Neural progenitor cell (in vitro differentiated cells): ENCODE results near the gene SSH3. TPM values are rescaled to one million over a fixed set of nuclear protein-coding genes. Genes with fewer than 3 reads are reported as not detected.

Experiments
- DNase-seq: peaks from one replicate; pipeline ENCODE4 v3.0.0-alpha.2; 2016; ENCODE audit warnings: low spot score
- H2AFZ ChIP-seq: fragments of 200-600 bp; sonication (generic); replicated peaks from 2 replicates; pipeline ENCODE4 v1.6.1; 2016; ENCODE audit warnings: antibody characterized with exemption
- H3F3A ChIP-seq: fragments of 200-600 bp; sonication (generic); 2 replicates; pipeline ENCODE4 v1.6.1; 2016; ENCODE audit warnings: antibody characterized with exemption, low read depth
- H3K27ac ChIP-seq: fragments of 200-600 bp; sonication (generic); 2 replicates; pipeline ENCODE4 v1.5.1; 2016; ENCODE audit warnings: mild to moderate bottlenecking
- H3K27me3 ChIP-seq: fragments of 200-600 bp; sonication (generic); 2 replicates; pipeline ENCODE4 v1.6.1; 2016; ENCODE audit warnings: mild to moderate bottlenecking, moderate library complexity
- H3K36me3 ChIP-seq: fragments of 200-600 bp; sonication (generic); 2 replicates; pipeline ENCODE4 v1.5.1; 2016
- H3K4me1 ChIP-seq: fragments of 200-600 bp; sonication (generic); 2 replicates; pipeline ENCODE4 v1.6.1; 2016; ENCODE audit warnings: mixed run types
- H3K4me2 ChIP-seq: fragments of 200-600 bp; sonication (generic); 2 replicates; pipeline ENCODE4 v1.6.1; 2016
- H3K4me3 ChIP-seq: fragments of 200-600 bp; sonication (generic); 2 replicates; pipeline ENCODE4 v1.5.1; 2016
- H3K79me2 ChIP-seq: fragments of 200-600 bp; sonication (generic); 2 replicates; pipeline ENCODE4 v1.6.1; 2016; ENCODE audit warnings: low read depth
- H3K9ac ChIP-seq: fragments of 200-600 bp; sonication (generic); 2 replicates; pipeline ENCODE4 v1.6.1; 2016
- H3K9me3 ChIP-seq: fragments of 200-600 bp; sonication (generic); 2 replicates; pipeline ENCODE4 v1.5.1; 2016; ENCODE audit warnings: low read depth
- H4K20me1 ChIP-seq: fragments of 200-600 bp; sonication (generic); 2 replicates; pipeline ENCODE4 v1.6.1; 2016; ENCODE audit warnings: low read depth
- H3K27ac Mint-ChIP-seq: 3 replicates; pipeline ENCODE4 v1.8.0; 2021; ENCODE audit warnings: mixed read lengths
- H3K27me3 Mint-ChIP-seq: 2 replicates; pipeline ENCODE4 v1.8.0; 2022; ENCODE audit warnings: low read depth, mild to moderate bottlenecking, inconsistent platforms, moderate library complexity, mixed read lengths; ENCODE audit not compliant: insufficient read depth
- H3K36me3 Mint-ChIP-seq: 3 replicates; pipeline ENCODE4 v1.8.0; 2021; ENCODE audit warnings: mixed read lengths
- H3K4me1 Mint-ChIP-seq: 3 replicates; pipeline ENCODE4 v1.8.0; 2021; ENCODE audit warnings: mixed read lengths
- H3K4me3 Mint-ChIP-seq: 3 replicates; pipeline ENCODE4 v1.8.0; 2021; ENCODE audit warnings: mild to moderate bottlenecking, moderate library complexity, mixed read lengths
- H3K9me3 Mint-ChIP-seq: 3 replicates; pipeline ENCODE4 v1.8.0; 2020; ENCODE audit warnings: mixed read lengths
- EZH2 ChIP-seq: fragments of 200-600 bp; sonication (generic); IDR thresholded peaks from 2 replicates; pipeline ENCODE4 v1.6.1; 2017; ENCODE audit warnings: antibody characterized with exemption, mild to moderate bottlenecking, moderate library complexity
- EZH2phosphoT487 ChIP-seq: fragments of 200-600 bp; sonication (generic); IDR thresholded peaks from 2 replicates; pipeline ENCODE4 v1.6.1; 2017; ENCODE audit warnings: antibody characterized with exemption
- total RNA-seq: library from RNA; depleted of rRNA; stranded (reverse); fragments of >200 nt; gene quantifications from 2 replicates; pipeline ENCODE4 v1.2.3, GENCODE V29; 2015; ENCODE audit warnings: low replicate concordance
- TF ChIP-seq, protein P1 (sequence below): fragments of 200-600 bp; sonication (generic); IDR thresholded peaks from 2 replicates; pipeline ENCODE4 v1.5.1; 2017; ENCODE audit warnings: antibody characterized with exemption, mild to moderate bottlenecking

Gene SSH3
- total RNA-seq, 1 donor from 2014 or later, result 1.4 TPM

DNA sequence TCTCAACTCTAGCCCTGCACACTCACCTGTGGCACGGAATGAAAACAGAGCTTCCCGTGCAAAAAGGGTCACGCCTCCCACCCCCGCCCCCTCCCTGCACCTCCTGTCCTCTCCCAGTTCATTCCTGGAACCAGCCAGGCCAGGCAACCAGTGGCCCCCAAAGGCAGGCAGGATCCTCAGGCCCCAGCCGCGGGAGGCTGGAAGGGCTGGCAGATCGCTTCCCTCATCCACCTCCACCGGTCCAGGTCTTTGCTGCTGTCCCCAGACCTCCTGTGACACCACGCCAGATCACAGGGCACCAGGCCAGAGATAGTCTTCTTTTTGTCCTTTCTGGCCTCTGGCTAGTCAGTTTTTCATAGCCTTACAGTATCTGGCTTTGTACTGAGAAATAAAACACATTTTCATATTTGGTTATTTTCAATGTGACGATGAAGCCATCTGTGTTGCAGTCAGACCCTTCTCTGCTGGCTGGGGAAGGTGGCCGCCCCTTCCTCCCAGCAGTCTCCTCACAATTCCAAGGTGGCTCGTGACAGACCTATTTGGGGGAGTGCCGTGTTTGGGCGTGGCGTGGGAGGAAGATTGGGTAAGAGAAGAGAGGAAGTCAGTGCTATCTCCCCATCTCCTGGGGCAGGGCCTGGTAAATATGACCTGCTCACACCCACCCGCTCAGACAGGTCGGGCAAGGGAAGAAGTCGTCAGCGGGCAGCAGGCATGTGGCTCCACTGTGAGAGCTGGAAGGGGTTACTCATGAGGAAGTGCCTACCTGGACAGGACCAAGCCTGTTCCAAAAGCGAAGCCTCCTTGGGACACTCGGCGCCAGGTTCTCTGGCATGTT is 9.1 kb downstream of the SSH3 start:
- no peak overlapping the region for H3K27ac ChIP-seq
- TF ChIP-seq EZH2, result no peak
- TF ChIP-seq, protein P1, sequence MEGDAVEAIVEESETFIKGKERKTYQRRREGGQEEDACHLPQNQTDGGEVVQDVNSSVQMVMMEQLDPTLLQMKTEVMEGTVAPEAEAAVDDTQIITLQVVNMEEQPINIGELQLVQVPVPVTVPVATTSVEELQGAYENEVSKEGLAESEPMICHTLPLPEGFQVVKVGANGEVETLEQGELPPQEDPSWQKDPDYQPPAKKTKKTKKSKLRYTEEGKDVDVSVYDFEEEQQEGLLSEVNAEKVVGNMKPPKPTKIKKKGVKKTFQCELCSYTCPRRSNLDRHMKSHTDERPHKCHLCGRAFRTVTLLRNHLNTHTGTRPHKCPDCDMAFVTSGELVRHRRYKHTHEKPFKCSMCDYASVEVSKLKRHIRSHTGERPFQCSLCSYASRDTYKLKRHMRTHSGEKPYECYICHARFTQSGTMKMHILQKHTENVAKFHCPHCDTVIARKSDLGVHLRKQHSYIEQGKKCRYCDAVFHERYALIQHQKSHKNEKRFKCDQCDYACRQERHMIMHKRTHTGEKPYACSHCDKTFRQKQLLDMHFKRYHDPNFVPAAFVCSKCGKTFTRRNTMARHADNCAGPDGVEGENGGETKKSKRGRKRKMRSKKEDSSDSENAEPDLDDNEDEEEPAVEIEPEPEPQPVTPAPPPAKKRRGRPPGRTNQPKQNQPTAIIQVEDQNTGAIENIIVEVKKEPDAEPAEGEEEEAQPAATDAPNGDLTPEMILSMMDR, result no peak
- TF ChIP-seq EZH2phosphoT487, result no peak
- H3F3A ChIP-seq, result peaks cover 6% of the 10 kb centered on the region
- no peak overlapping the region for H3K4me2 ChIP-seq
- no peaks in the 10 kb centered on the region for H3K36me3 ChIP-seq
- no peaks in the 10 kb centered on the region for H3K79me2 ChIP-seq
- peaks cover 7% of the 10 kb centered on the region for H3K4me1 Mint-ChIP-seq
- no peaks in the 10 kb centered on the region for H3K9me3 ChIP-seq
- H3K4me1 ChIP-seq, result no peaks in the 10 kb centered on the region
- no peak overlapping the region for H3K4me3 Mint-ChIP-seq
- H4K20me1 ChIP-seq, result no peaks in the 10 kb centered on the region
- no peak overlapping the region for H3K9ac ChIP-seq
- H3K9me3 Mint-ChIP-seq, result no peaks in the 10 kb centered on the region
- no peak overlapping the region for H3K4me3 ChIP-seq
- peaks cover 10% of the 10 kb centered on the region for H3K27me3 Mint-ChIP-seq
- no peak overlapping the region for H2AFZ ChIP-seq
- no peaks in the 10 kb centered on the region for H3K27me3 ChIP-seq
- DNase-seq, result no peak
- H3K36me3 Mint-ChIP-seq, result no peaks in the 10 kb centered on the region
- H3K27ac Mint-ChIP-seq, result no peak overlapping the region

DNA sequence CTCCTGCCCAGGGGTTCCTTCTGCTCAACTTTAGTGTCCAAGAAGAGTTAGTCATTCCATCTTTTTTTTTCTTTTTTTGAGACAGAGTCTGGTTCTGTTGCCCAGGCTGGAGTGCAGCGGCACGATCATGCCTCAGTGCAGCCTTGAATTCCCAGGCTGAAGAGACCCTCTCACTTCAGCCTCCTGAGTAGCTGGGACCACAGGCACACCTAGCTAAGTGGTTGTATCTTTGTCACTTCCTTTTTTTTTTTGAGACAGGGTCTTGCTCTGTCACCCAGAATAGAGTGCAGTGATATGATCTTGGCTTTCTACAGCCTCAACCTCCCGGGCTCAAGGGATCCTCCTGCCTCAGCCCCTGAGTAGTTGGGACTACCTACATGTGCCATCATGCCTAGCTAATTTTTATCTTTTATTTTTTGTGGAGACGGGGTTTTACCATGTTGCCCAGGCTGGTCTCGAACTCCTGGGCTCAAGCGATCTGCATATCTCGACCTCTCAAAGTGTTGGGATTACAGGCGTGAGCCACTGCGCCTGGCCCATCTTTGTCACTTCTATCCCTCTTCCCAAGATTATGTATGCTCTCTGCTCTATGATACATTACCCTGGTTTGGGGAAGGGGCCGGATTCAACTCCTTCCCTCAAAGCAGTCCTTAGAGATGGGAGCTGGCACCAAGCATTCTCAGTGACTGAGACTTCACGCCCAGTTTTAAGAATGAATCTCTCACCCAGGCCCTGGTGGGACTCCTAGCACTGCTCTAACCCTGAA is 10.0 kb downstream of the SSH3 start:
- DNase-seq, result no peak
- Mint-ChIP-seq H3K36me3 (no peaks in the 10 kb centered on the region), H3K4me1 (peaks cover 11% of the 10 kb centered on the region), H3K9me3 (no peaks in the 10 kb centered on the region), H3K4me3 (no peak overlapping the region), H3K27ac (no peak overlapping the region), H3K27me3 (peaks cover 10% of the 10 kb centered on the region)
- Histone ChIP-seq H3K9me3 (no peaks in the 10 kb centered on the region), H3K36me3 (no peaks in the 10 kb centered on the region), H3F3A (peaks cover 8% of the 10 kb centered on the region), H3K9ac (no peak overlapping the region), H3K4me2 (no peak overlapping the region), H2AFZ (no peak overlapping the region), H3K27ac (no peak overlapping the region), H3K4me1 (peaks cover under 1% of the 10 kb centered on the region), H3K27me3 (peaks cover 6% of the 10 kb centered on the region), H3K4me3 (no peak overlapping the region), H4K20me1 (no peaks in the 10 kb centered on the region), H3K79me2 (no peaks in the 10 kb centered on the region)
- TF ChIP-seq, protein P1, result no peak
- TF ChIP-seq EZH2 (no peak), EZH2phosphoT487 (no peak)

DNA sequence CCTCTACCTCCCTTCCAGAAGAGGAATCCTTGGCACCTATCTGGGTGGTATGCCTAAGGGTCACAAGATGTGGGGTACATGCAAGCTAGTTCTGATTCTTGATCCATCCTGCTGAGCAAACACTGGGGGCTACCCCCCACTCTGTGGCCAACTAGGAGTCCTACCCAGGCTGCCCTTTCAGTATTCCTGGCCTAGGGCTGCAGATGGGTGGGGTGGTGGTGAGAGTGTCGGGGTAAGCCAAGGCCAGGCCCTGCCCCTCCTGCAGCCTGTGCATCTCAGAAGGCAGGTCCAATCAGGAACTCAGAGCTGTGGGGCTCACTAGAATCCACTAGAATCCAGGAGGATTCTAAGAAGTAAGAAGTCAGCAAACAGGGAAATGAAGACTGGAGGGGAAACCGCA is 10.9 kb downstream of the SSH3 start:
- H3K36me3 Mint-ChIP-seq, result no peaks in the 10 kb centered on the region
- Histone ChIP-seq H3K4me2 (no peak overlapping the region), H3K27ac (no peak overlapping the region)

More for the DNA sequence above, 10.9 kb downstream of the SSH3 start:
- no peaks in the 10 kb centered on the region for H3K36me3 ChIP-seq
- TF ChIP-seq, protein P1, result no peak
- TF ChIP-seq EZH2phosphoT487, result no peak
- TF ChIP-seq EZH2, result no peak
- no peak overlapping the region for H2AFZ ChIP-seq
- H3K9ac ChIP-seq, result no peak overlapping the region
- H3K27me3 ChIP-seq, result peaks cover 15% of the 10 kb centered on the region
- H3K9me3 ChIP-seq, result no peaks in the 10 kb centered on the region
- Mint-ChIP-seq H3K4me3 (no peak overlapping the region), H3K9me3 (no peaks in the 10 kb centered on the region), H3K27me3 (peaks cover 10% of the 10 kb centered on the region), H3K27ac (no peak overlapping the region), H3K4me1 (peaks cover 17% of the 10 kb centered on the region)
- no peak for DNase-seq
- H3K79me2 ChIP-seq, result no peaks in the 10 kb centered on the region
- H3F3A ChIP-seq, result peaks cover 8% of the 10 kb centered on the region
- H3K4me3 ChIP-seq, result no peak overlapping the region
- H3K4me1 ChIP-seq, result peaks cover 3% of the 10 kb centered on the region
- peaks cover 8% of the 10 kb centered on the region for H4K20me1 ChIP-seq
